NCI-H774 (cell line): ENCODE measurements around the gene GJB4.
"Not testable (repeated sequence)": the region's sequence is repeated elsewhere in the genome, so short reads cannot be mapped to it uniquely, and the experiment has no call there.

Experiments used
- DNase-seq: peaks from one replicate; lab custom pipeline; 2025; lab: John Stamatoyannopoulos, UW

GJB4 gene

GRCh38 chr1:34800214-34800613 is 40.7 kb downstream of the GJB4 start:
- no peak for DNase-seq

DNA sequence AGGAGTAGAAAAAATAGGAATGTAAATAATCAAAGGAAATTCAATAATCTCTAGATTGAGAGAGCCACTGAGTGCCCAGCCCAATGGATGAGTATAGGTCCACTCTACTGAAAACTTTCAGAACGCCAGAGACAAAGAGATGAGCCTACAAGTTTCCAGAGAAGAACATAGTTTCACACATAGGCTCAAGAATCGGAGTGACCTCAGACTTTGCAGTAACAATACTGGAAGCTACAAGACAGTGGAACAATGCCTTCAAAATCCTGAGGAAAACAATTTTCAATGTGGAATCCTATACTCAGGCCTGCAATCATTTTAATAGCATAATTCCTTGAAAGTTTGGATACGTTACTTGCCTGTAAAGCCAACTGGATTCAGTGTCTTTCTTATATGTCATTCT is 44.2 kb downstream of the GJB4 start:
- no peak for DNase-seq

- no peak for DNase-seq
Measured at GRCh38 chr1:34806396-34806795, 46.9 kb downstream of the GJB4 start.

DNA sequence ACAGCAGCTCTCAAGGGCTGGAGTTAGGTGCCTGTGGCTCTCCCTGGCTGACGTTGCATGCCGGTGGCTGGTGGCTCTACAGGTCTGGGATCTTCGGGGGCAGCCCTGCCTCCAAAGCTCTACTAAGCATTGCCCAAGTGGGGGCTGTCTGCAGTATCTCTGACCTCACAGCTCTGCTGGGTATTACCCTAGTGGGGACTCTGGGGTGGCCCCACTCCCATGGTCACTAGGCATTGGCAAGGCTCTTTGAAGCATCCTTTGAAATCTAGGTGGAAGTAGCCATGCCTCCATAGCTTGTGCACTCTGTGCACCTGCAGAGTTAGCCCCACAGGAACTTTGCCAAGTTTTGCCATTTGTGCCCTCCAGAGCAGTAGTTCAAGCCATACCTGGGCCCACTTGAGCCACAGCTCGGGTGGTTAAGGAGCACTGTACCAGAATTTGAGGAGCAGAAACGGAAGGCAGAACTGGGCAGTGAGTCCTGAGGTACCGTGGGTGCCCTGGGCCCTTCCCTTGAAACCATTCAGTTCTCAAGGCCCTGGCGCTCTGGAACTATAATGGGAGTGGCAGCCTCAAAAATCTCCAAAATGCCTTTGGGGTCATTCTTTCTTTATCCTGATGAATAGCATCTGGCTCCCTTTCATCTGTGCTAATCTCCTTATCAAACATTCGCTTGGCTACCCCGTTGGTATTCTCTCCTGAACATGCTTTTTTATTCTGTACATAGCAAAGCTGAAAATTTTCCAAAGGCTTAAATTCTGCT is 48.7 kb downstream of the GJB4 start:
- no peak for DNase-seq

DNA sequence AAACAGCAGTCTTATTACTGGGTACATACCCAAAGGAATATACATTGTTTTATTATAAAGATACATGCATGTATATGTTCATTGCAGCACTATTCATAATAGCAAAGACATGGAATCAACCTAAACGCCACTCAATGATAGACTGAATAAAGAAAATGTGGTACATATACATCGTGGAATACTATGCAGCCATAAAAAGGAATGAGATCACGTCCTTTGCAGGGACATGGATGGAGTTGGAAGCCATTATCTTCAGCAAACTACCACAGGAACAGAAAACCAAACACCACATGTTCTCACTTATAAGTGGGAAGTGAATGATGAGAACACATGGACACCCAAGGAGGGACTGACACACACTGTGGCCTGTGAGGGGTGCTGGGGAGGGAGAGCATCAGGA is 51.2 kb downstream of the GJB4 start:
- not testable (repeated sequence) for DNase-seq
